Loucy (cell line): ENCODE data around the gene GIPC2.

ENCODE experiments used
- H2AFZ ChIP-seq: fragments of 200-600 bp; sonication (generic); 2 replicates; pipeline ENCODE4 v1.6.0; 2016; ENCODE audit warnings: antibody characterized with exemption, mild to moderate bottlenecking, low read length, moderate library complexity
- H3F3A ChIP-seq: fragments of 200-600 bp; 2 replicates; pipeline ENCODE4 v1.6.0; 2016; ENCODE audit warnings: antibody characterized with exemption, low read depth, mild to moderate bottlenecking
- H3K27me3 ChIP-seq: fragments of 200-600 bp; sonication (generic); 2 replicates; pipeline ENCODE4 v1.6.1; 2014; ENCODE audit warnings: low read length, mild to moderate bottlenecking; ENCODE audit not compliant: insufficient read depth, poor library complexity, severe bottlenecking
- H3K36me3 ChIP-seq: fragments of 200-600 bp; sonication (generic); 2 replicates; pipeline ENCODE4 v1.6.1; 2016; ENCODE audit warnings: low read length; ENCODE audit not compliant: insufficient read depth
- H3K4me1 ChIP-seq: fragments of 200-600 bp; sonication (generic); 2 replicates; pipeline ENCODE4 v1.5.1; 2014; ENCODE audit warnings: low read length, mild to moderate bottlenecking; ENCODE audit not compliant: insufficient read depth, poor library complexity, severe bottlenecking
- H3K4me2 ChIP-seq: fragments of 200-600 bp; sonication (generic); 2 replicates; pipeline ENCODE4 v1.6.0; 2014; ENCODE audit warnings: antibody characterized with exemption, low read length, low read depth, mild to moderate bottlenecking; ENCODE audit not compliant: poor library complexity, severe bottlenecking
- H3K4me3 ChIP-seq: fragments of 200-600 bp; sonication (generic); 2 replicates; pipeline ENCODE4 v1.5.1; 2014; ENCODE audit warnings: low read length, mild to moderate bottlenecking, mixed read lengths; ENCODE audit not compliant: poor library complexity, severe bottlenecking
- H3K79me2 ChIP-seq: fragments of 200-600 bp; sonication (generic); 2 replicates; pipeline ENCODE4 v1.6.1; 2014; ENCODE audit warnings: low read length; ENCODE audit not compliant: insufficient read depth
- H3K9ac ChIP-seq: fragments of 200-600 bp; sonication (generic); 2 replicates; pipeline ENCODE4 v1.6.0; 2014; ENCODE audit warnings: mild to moderate bottlenecking, low read depth, low read length, moderate library complexity; ENCODE audit not compliant: poor library complexity, severe bottlenecking
- H3K9me2 ChIP-seq: fragments of 200-600 bp; sonication (generic); replicated peaks from 2 replicates; pipeline ENCODE4 v1.6.1; 2016; ENCODE audit warnings: low read depth, low read length, mixed read lengths
- H3K9me3 ChIP-seq: fragments of 200-600 bp; sonication (generic); 2 replicates; pipeline ENCODE4 v1.6.1; 2014; ENCODE audit warnings: mild to moderate bottlenecking, antibody characterized with exemption, low read length, low read depth; ENCODE audit not compliant: insufficient read depth
- H4K20me1 ChIP-seq: fragments of 200-600 bp; sonication (generic); 2 replicates; pipeline ENCODE4 v1.6.0; 2014; ENCODE audit warnings: antibody characterized with exemption, low read length, mild to moderate bottlenecking; ENCODE audit not compliant: insufficient read depth, poor library complexity, severe bottlenecking
- CTCF ChIP-seq: fragments of 200-600 bp; sonication (generic); conservative IDR thresholded peaks from 2 replicates; pipeline ENCODE4 v1.5.1; 2014; ENCODE audit warnings: mild to moderate bottlenecking, antibody characterized with exemption, low read length
- EZH2phosphoT487 ChIP-seq: fragments of 200-600 bp; IDR thresholded peaks from 2 replicates; pipeline ENCODE4 v1.6.1; 2018; ENCODE audit warnings: antibody characterized with exemption, mild to moderate bottlenecking, moderate library complexity, borderline replicate concordance

Gene GIPC2

DNA sequence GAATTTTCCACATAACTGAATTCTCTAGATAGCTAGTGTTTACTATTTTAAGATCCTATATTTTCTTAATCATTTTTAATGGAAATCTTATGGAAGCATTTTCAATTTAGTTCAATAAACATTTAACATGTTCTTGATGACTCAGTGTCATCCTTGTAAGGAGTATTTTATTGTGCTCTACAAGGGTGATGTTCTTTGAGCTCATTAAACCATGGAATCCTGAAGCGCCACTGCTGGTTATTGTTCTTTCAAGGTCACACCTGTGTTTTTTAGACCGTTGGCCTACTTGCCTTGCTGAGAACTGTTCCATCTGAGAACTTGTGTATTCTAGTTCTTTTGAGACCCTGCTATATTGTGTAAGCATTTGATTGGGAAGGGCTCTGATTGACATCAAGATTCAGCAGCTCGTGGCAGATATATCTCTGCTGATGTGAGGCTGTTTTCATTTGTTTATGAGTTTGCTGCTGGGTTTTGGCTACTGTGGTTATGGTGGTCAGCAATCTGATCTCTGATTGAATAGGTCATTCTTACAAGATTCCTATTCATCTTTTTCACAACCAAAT, 132.0 kb downstream of the GIPC2 start:
- Histone ChIP-seq H3K9me2 (no peaks in the 10 kb centered on the region), H3K27me3 (no peaks in the 10 kb centered on the region), H3K4me3 (no peak overlapping the region), H3K4me2 (no peak overlapping the region), H3K4me1 (no peaks in the 10 kb centered on the region), H4K20me1 (no peaks in the 10 kb centered on the region), H3K9ac (no peak overlapping the region), H3F3A (no peaks in the 10 kb centered on the region), H3K9me3 (no peaks in the 10 kb centered on the region; the same call in 1 of the 2 replicates), H3K36me3 (no peaks in the 10 kb centered on the region), H2AFZ (no peak overlapping the region), H3K79me2 (no peaks in the 10 kb centered on the region)
- no peak for TF ChIP-seq EZH2phosphoT487

DNA sequence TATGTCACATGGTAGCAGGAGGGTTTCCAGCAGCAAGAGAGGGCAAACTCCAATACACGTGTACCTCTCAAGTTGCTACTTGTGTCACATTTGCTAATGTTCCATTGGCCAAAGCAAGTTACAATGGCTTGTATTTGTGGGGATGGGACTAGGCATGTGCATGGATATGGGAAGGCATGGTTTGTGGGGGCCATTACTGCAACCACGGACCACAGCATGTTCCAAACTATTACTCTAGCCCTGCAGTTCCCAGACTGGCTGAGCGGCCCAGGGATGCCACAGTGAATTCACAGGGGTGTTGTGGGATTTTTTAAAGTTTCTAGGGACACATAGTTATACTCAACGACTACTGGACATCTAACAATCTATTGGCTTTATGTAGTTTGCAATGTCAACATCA, 133.1 kb downstream of the GIPC2 start:
- Histone ChIP-seq H3K4me3 (no peak overlapping the region), H3K9me2 (no peaks in the 10 kb centered on the region)
- TF ChIP-seq EZH2phosphoT487: no peak
- no peak for TF ChIP-seq CTCF

DNA sequence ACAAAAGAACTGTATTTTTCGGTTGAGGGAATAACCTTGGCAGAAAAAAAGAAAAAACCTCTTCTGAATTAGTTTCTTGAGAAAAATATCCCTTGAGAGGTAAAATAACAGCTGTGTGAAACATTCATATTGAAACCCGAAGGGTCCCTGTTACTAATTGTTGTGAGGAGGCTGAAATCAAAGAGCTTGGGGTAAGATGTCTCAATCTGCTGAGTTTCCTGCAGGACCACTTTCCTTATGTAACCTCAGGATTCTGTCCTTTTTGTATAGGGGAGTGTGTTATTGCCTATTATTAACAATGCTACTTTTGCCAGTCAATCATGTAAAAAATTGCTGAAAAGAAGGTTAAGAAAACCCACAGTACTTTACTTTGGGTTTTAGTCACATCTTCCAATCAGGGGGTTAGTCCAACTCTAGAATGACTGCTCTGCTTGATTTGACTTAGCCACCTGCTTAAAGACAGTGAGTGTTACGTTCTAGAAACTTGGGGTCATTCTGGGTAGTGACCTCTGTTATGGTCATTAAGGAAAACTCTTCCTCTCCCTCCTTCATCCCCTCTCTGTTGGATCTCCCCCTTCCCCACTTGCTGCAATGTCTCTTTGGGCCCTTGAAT, 138.8 kb downstream of the GIPC2 start:
- Histone ChIP-seq H3K27me3 (no peaks in the 10 kb centered on the region), H3F3A (no peaks in the 10 kb centered on the region), H2AFZ (no peak overlapping the region), H3K9ac (no peak overlapping the region), H3K79me2 (no peaks in the 10 kb centered on the region), H3K4me3 (no peak overlapping the region), H3K9me2 (no peaks in the 10 kb centered on the region), H3K4me1 (no peaks in the 10 kb centered on the region), H4K20me1 (no peaks in the 10 kb centered on the region), H3K9me3 (no peaks in the 10 kb centered on the region; the same call in 1 of the 2 replicates), H3K4me2 (no peak overlapping the region), H3K36me3 (no peaks in the 10 kb centered on the region)
- TF ChIP-seq EZH2phosphoT487: no peak
- no peak for TF ChIP-seq CTCF

More for the DNA sequence above, 133.1 kb downstream of the GIPC2 start:
- Histone ChIP-seq H3F3A (no peaks in the 10 kb centered on the region), H3K9ac (no peak overlapping the region), H3K9me3 (no peaks in the 10 kb centered on the region; the same call in 1 of the 2 replicates), H2AFZ (no peak overlapping the region), H3K79me2 (no peaks in the 10 kb centered on the region), H4K20me1 (no peaks in the 10 kb centered on the region), H3K4me1 (no peaks in the 10 kb centered on the region), H3K4me2 (no peak overlapping the region), H3K27me3 (no peaks in the 10 kb centered on the region), H3K36me3 (no peaks in the 10 kb centered on the region)
